DND-41 (cell line): ENCODE measurements around the gene ARHGEF16.

Experiments
- ATAC-seq: fragments of 200-7000 bp; cut with Tn5 transposase; 3 replicates; pipeline ENCODE4 v1.9.1; 2021; ENCODE audit warnings: low read depth; ENCODE audit not compliant: insufficient read depth
- DNase-seq: peaks from one replicate; pipeline ENCODE4 v3.0.0-alpha.2; 2020
- H2AFZ ChIP-seq: 2 replicates; pipeline ENCODE4 v1.6.0; 2012; ENCODE audit warnings: low read depth, low read length
- H3K27ac ChIP-seq: 2 replicates; pipeline ENCODE4 v1.5.1; 2012; ENCODE audit warnings: low read length, inconsistent platforms
- H3K27me3 ChIP-seq: fragments of 200-600 bp; sonication (generic); 2 replicates; pipeline ENCODE4 v1.6.0; 2012; ENCODE audit warnings: low read length, mild to moderate bottlenecking, inconsistent platforms; ENCODE audit not compliant: insufficient read depth, poor library complexity
- H3K36me3 ChIP-seq: 2 replicates; pipeline ENCODE4 v1.5.1; 2012; ENCODE audit warnings: low read length, inconsistent platforms; ENCODE audit not compliant: insufficient read depth
- H3K4me1 ChIP-seq: 2 replicates; pipeline ENCODE4 v1.5.1; 2012; ENCODE audit warnings: mild to moderate bottlenecking, low read length; ENCODE audit not compliant: insufficient read depth
- H3K4me2 ChIP-seq: 2 replicates; pipeline ENCODE4 v1.6.0; 2012; ENCODE audit warnings: mild to moderate bottlenecking, moderate library complexity, low read length, inconsistent platforms; ENCODE audit not compliant: insufficient read depth
- H3K4me3 ChIP-seq, 2 experiments: fragments of 200-600 bp in 1 of 2; shearing (Covaris generic) in 1 of 2; 2 replicates each; pipeline ENCODE4 v1.5.1; 2012 to 2016; ENCODE audit warnings: inconsistent platforms in 2 of 2, low read length in 2 of 2, mild to moderate bottlenecking in 2 of 2, low read depth in 1 of 2, moderate library complexity in 1 of 2
- H3K79me2 ChIP-seq: 2 replicates; pipeline ENCODE4 v1.6.0; 2012; ENCODE audit warnings: low read length, inconsistent platforms; ENCODE audit not compliant: insufficient read depth
- H3K9ac ChIP-seq: 2 replicates; pipeline ENCODE4 v1.6.0; 2012; ENCODE audit warnings: low read depth, mild to moderate bottlenecking, inconsistent platforms, low read length, moderate library complexity
- H3K9me3 ChIP-seq: 2 replicates; pipeline ENCODE4 v1.5.1; 2012; ENCODE audit warnings: low read length, moderate library complexity, mild to moderate bottlenecking, inconsistent platforms; ENCODE audit not compliant: insufficient read depth, severe bottlenecking
- H4K20me1 ChIP-seq: 2 replicates; pipeline ENCODE4 v1.6.0; 2012; ENCODE audit warnings: low read length; ENCODE audit not compliant: insufficient read depth
- CTCF ChIP-seq: IDR thresholded peaks from 2 replicates; pipeline ENCODE4 v1.5.1; 2012; ENCODE audit warnings: borderline replicate concordance, low read length, moderate library complexity, mild to moderate bottlenecking; ENCODE audit not compliant: poor library complexity, severe bottlenecking; ENCODE audit errors: extremely low read depth
- EZH2 ChIP-seq: IDR thresholded peaks from 3 replicates; pipeline ENCODE4 v1.6.1; 2012; ENCODE audit warnings: borderline replicate concordance, low read depth, mild to moderate bottlenecking, moderate library complexity, low read length, inconsistent platforms; ENCODE audit not compliant: severe bottlenecking

The ARHGEF16 gene

GRCh38 chr1:3456449-3456963, 2.0 kb downstream of the ARHGEF16 start:
- Histone ChIP-seq H3K27ac (no peak overlapping the region), H3K4me2 (no peak overlapping the region), H3K4me3 (no peak overlapping the region), H3K27me3 (peaks cover 7% of the 10 kb centered on the region), H3K9ac (no peak overlapping the region), H2AFZ (no peak overlapping the region), H3K9me3 (no peaks in the 10 kb centered on the region), H4K20me1 (peaks cover 25% of the 10 kb centered on the region), H3K36me3 (no peaks in the 10 kb centered on the region), H3K4me1 (no peaks in the 10 kb centered on the region; the same call in 1 of the 2 replicates), H3K79me2 (no peaks in the 10 kb centered on the region)
- DNase-seq (no peak), ATAC-seq (no peak)
- no peak for TF ChIP-seq CTCF
- TF ChIP-seq EZH2: no peak

DNA sequence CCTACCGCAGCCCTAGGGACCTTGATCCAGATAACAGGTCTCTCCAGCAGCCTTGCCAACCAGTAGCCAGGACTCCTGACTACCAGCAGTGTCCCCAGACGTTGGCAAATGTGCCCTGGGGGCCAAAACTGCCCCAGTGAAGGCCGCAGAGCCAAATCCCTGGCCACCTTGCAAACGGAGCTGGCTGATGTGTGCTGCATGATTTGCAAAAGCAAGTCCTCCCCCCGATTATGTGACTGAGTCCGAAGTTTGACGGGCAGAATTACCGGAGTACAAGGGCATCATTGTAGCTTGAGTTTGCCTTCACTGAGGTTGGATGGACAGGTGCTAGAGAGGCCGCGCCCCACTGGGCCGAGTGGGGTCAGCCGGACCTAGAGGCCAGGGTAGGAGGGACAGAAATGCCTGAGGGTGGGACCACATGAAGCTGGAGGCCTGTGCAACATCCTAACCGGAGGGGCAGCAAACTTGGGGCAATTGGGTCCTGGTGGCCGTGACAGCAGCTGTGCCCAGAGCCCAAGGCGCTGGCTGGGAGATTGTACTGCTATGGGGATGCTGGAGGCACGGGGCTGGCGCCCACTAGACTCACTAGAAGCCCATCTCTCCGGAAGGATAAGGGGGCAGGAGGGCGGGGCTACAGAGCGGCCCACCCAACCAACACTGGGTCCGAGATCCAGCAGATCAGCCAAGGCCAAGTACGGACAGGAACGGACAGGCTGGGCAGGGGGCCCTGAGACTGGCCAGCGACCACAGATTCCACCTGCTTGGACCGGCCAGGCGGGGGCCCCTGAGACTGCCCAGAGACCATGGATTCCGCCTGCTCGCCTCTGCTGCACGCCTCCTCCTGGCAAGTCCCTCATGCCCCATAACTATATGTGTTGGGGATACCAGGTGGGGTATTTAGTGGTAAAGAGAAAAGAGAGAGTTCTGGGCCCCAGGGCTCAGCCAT, 2.8 kb downstream of the ARHGEF16 start:
- Histone ChIP-seq H2AFZ (no peak overlapping the region), H3K27me3 (peaks cover 7% of the 10 kb centered on the region), H3K4me3 (no peak overlapping the region), H3K9me3 (no peaks in the 10 kb centered on the region), H3K79me2 (no peaks in the 10 kb centered on the region), H3K4me1 (no peaks in the 10 kb centered on the region; the same call in 1 of the 2 replicates), H3K4me2 (no peak overlapping the region), H3K36me3 (no peaks in the 10 kb centered on the region), H3K9ac (no peak overlapping the region), H4K20me1 (peaks cover 22% of the 10 kb centered on the region), H3K27ac (no peak overlapping the region)
- DNase-seq: no peak
- ATAC-seq: no peak
- no peak for TF ChIP-seq EZH2
- no peak for TF ChIP-seq CTCF

DNA sequence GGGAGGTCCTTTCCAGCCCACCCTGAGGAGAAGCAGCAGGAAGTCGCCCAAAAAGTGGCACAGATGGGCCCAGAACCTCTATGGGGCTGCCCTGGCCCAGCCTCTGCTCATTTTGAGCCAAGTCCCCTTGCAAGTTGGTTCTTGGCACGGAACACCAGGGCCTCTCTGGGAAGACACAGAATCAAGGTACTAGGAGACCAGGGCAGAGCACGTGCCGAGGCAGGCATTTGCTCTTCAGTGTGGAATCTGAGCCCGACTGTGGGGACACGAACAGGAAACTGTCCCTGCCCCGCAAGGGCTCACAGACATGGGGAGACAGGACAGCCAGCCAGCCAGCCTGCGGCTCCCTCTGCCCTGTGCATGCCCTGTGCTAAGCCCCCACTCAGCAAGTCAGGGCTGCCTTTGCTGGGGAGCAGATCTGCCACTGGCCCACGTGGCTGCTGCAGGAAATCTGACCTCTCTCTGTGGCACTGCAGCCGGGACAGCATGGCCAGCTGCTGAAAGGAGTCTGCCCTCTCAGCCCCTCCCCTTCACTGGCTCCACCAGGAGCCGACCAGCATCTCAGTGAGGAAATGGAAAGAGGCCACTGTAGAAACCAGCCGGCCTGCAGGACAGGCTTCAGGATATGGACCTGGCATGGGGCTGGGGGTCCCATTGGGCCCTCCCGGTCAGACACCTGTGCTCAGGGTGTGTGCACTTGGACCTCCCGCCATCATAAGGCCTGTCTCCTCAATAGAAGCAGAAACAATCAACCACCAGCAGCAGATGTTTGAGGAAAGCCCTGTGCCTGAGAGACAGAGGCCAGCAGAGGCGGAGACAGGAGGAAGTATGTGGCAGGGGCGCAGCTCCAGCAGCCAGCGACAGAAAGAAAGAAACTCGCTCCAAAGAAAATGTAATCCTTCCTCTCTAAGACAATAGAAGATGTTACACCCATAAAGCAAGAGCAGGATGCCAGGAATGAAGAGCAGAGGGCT, 3.7 kb downstream of the ARHGEF16 start:
- TF ChIP-seq CTCF (no peak), EZH2 (no peak)

More for the DNA sequence above, 3.7 kb downstream of the ARHGEF16 start:
- Histone ChIP-seq H3K36me3 (no peaks in the 10 kb centered on the region), H3K4me1 (no peaks in the 10 kb centered on the region; the same call in 1 of the 2 replicates), H3K9ac (no peak overlapping the region), H3K27ac (no peak overlapping the region), H3K4me2 (no peak overlapping the region), H3K9me3 (no peaks in the 10 kb centered on the region), H3K4me3 (no peak overlapping the region), H4K20me1 (peaks cover 13% of the 10 kb centered on the region), H3K27me3 (peaks cover 7% of the 10 kb centered on the region), H2AFZ (no peak overlapping the region), H3K79me2 (no peaks in the 10 kb centered on the region)
- no peak for ATAC-seq
- no peak for DNase-seq
